Measurements from ENCODE around the gene UQCC3. TPM values are rescaled to one million over a fixed set of nuclear protein-coding genes. Genes with fewer than 3 reads are reported as not detected.

The UQCC3 gene
- total and polyA plus RNA-seq, 9 donors, result 1.6 to 13.7 (median 8.9) TPM

DNA sequence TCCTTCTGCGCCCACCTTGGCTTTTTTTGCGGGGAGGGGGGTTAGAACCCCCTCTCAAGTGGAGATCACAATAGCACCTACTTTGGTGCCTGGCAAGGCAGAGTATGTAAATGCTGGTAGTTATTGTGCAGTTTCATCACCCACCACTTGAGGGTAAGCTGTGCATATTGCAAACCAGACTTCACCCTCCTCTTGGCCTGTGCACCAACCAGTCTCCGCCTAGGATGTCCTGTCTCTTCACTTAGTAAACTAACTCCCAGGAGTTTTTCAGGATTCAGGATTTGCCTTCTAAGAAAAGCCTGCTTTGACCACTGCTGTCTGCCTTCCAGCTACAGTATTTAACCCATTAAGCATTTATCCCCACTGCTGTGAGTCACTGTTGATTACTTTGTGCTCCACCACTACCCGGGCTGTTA is 9.4 kb downstream of the UQCC3 start:
- H3K4me1 ChIP-seq (ENCODE audit: insufficient read depth), result peaks cover 3% of the 10 kb centered on the region
- no peak overlapping the region for H3K4me3 ChIP-seq
- no peak overlapping the region for H3K27ac ChIP-seq
- no peaks in the 10 kb centered on the region for H3K36me3 ChIP-seq
- 28 to 44% (median 33%) methylated on average over 4 of the region's 4 CpGs for WGBS, 3 donors
- H3K9me3 ChIP-seq, result no peaks in the 10 kb centered on the region
- intact Hi-C loops (cut with DNase I), result no loop called here
- no peaks in the 10 kb centered on the region for H3K27me3 ChIP-seq
- DNase-seq, result peak in 3 of 5 donors; percentile 52 to 60 (median 52)
- TF ChIP-seq EP300 (IDR thresholded peaks at IDR 0.05) (no peak), POLR2A (IDR thresholded peaks at IDR 0.05) (no peak), CTCF (IDR thresholded peaks at IDR 0.05) (peak in 2 of 3 donors; percentile 40 to 54)

DNA sequence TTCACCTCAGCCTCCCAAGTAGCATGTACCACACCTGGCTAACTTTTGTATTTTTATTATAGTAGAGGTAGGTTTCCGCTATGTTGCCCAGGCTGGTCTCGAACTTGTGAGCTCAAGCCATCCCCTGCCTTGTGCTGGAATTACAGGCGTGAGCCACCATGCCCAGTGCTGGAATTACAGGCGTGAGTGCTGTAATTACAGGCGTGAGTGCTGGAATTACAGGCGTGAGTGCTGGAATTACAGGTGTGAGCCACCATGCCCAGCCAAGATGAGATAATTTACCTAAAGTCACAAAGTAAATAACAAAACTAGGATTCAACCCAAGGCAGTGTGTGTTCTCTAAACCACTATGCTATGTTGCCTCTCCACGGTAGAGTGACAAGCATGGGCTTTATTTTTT is 11.0 kb downstream of the UQCC3 start:
- intact Hi-C loops (cut with DNase I), result no loop called here
- WGBS, 3 donors, result 89 to 91% (median 89%) methylated on average over 7 of the region's 7 CpGs
- H3K4me1 ChIP-seq (ENCODE audit: insufficient read depth), result peaks cover 4% of the 10 kb centered on the region

DNA sequence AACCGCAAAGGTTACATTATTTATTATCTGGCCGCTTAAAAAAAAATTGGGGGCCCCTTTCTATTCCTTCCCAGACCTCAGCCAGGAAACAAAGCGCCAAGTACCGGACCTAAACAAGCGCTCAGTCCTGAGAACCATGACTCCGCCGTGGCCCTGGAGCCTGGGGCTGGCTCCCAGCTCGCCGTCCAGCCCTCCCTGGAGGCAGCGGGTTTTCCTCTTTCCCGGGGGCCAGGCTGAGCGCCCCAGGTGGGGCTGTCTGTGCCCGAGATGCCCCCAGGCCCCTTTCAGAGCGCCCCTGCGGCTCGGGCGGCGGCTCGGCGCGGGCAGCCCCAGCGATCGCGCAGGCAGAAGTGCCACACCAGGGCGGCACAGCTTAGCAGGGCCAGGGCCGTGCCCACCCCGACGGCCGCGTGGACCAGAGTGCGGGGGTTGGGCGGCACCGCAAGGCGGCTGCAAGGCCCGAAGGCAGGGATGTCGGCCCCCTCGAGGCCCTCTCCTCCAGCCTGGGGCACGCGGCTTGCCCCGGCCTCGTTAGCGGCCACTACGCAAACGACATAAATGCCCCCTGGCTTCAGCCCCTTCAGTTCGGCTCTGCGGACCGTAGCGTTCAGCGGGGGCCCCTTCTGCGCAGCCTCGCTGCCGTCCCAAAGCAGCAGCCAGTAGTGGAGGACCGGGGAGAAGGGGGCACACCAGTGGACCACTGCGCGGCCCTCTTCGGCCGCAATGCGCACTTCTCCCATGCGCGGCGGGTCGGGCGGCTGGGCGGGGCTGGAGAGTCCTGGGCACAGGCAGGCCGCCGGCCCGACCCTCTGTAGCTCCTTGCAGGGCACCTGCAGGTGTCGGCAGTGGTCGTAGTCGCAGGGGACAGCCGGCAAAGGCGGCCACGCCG is 16.3 kb downstream of the UQCC3 start:
- WGBS, 3 donors, result 42 to 46% (median 45%) methylated on average over 48 to 74 of the region's 74 CpGs
- Histone ChIP-seq H3K27me3 (no peaks in the 10 kb centered on the region), H3K27ac (peak overlapping the region; percentile 79 to 87), H3K9me3 (no peaks in the 10 kb centered on the region), H3K4me1 (ENCODE audit: insufficient read depth) (peaks cover 12% of the 10 kb centered on the region), H3K36me3 (no peaks in the 10 kb centered on the region), H3K4me3 (peak overlapping the region; percentile 48)
- TF ChIP-seq EP300 (IDR thresholded peaks at IDR 0.05), result no peak
- TF ChIP-seq CTCF (IDR thresholded peaks at IDR 0.05), result no peak
- TF ChIP-seq POLR2A (IDR thresholded peaks at IDR 0.05), result no peak
- intact Hi-C loops (cut with DNase I), result loop anchor here in 1 of 4 donors (5.0 kb wide), 1 partner anchor 290 kb away; no protein-coding TSS in a partner anchor
- DNase-seq, result peak in 2 of 5 donors; percentile 53 to 61

More for the DNA sequence above, 11.0 kb downstream of the UQCC3 start:
- no peaks in the 10 kb centered on the region for H3K27me3 ChIP-seq
- H3K9me3 ChIP-seq, result no peaks in the 10 kb centered on the region
- H3K27ac ChIP-seq, result no peak overlapping the region
- H3K4me3 ChIP-seq, result no peak overlapping the region
- no peak for DNase-seq
- TF ChIP-seq EP300 (IDR thresholded peaks at IDR 0.05) (no peak), CTCF (IDR thresholded peaks at IDR 0.05) (no peak)
- H3K36me3 ChIP-seq, result no peaks in the 10 kb centered on the region

- intact Hi-C loops (cut with DNase I), result loop anchor here in 1 of 4 donors (5.0 kb wide), 1 partner anchor 291 kb away; no protein-coding TSS in a partner anchor
- no peaks in the 10 kb centered on the region for H3K36me3 ChIP-seq
- no peak for TF ChIP-seq POLR2A (IDR thresholded peaks at IDR 0.05)
- no peak for TF ChIP-seq CTCF (IDR thresholded peaks at IDR 0.05)
- TF ChIP-seq EP300 (IDR thresholded peaks at IDR 0.05), result no peak
- H3K9me3 ChIP-seq, result no peaks in the 10 kb centered on the region
- no peaks in the 10 kb centered on the region for H3K27me3 ChIP-seq
- H3K27ac ChIP-seq, result peak overlapping the region; percentile 79 to 87
- peak overlapping the region; percentile 48 for H3K4me3 ChIP-seq
- H3K4me1 ChIP-seq (ENCODE audit: insufficient read depth), result peaks cover 12% of the 10 kb centered on the region
- 0 to 19% (median 6%) methylated on average over 1 of the region's 1 CpG for WGBS, 3 donors
- no peak for DNase-seq
These were observed 17.0 kb downstream of the UQCC3 start for GRCh38 chr11:62688491-62688890.
